ENCODE measurements around the gene HES1. TPM values are rescaled to one million over a fixed set of nuclear protein-coding genes. Genes with fewer than 3 reads are reported as not detected.

Gene HES1
- total and polyA plus RNA-seq, 9 of the 15 experiments (the other 6 are each of a cell fraction or from before 2014, with no cell fraction given): 3.4 to 37.0 (median 19.3) TPM

DNA sequence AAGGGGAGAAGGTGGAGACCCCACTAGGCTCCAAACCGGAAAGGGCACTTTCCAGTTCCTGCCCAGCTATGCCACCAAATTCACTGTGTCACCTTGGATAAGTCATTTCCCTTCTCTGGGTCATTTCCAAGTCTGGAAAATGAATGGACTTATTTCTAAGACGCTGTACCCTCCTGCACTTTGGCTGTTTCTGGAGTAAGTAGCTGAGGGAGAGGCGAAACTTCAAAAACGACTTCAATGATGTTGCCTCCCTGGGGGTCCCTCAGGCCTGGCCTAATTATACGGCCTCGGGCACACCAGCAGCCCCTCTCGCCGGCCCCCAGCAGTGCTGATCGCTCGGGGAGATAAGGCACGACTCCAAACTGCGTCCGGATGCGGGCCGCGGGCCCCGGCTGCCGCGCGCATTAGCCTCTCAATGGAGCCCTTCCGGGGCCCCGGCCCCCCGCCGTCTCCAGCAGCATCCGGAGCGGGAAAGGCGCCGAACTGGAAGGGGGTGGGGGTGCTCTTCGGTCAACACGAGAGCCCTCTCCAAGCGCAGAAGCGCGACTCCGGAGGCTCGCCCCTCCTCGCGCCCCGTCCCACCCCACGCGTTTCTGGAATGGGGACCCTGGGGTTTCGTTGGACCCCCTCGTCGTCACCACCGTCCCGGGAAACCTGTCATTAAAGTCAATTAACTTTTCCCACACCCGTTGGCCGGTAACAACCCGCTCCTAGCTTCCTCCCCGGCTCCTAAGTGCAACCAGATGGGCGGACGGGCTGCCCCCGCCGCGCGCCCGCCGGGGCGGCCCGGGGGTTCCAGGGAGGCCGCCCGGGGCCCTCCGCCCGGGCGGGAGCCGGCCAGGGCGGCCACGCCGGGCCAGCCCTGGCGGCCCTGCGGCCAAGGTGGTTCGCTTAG lies 4.8 kb downstream of the HES1 start (continued):
- TF ChIP-seq GTF2E2 (tag; IDR thresholded peaks at IDR 0.05) (peak; percentile 31), ZBTB8A (IDR thresholded peaks at IDR 0.05; ENCODE audit: partially characterized antibody) (no peak), PHF8 (IDR thresholded peaks at IDR 0.05; ENCODE audit: borderline replicate concordance, low read length) (no peak), POLR2AphosphoS5 (IDR thresholded peaks at IDR 0.05; ENCODE audit: control insufficient read depth, insufficient read depth, low read depth, low read length) (0 out of 2 replicates have a peak, but pooled peaks have one; percentile 0), RB1 (IDR thresholded peaks at IDR 0.05; ENCODE audit: low read depth) (peak; percentile 35), SIN3A (IDR thresholded peaks at IDR 0.05; ENCODE audit: borderline replicate concordance in 2 of 2, control insufficient read depth in 1 of 2, low read depth in 2 of 2, low read length in 2 of 2) (0 out of 4 replicates have a peak, but pooled peaks of 1 of the 2 experiments have one; percentile 23), RBBP5 (IDR thresholded peaks at IDR 0.05; ENCODE audit: borderline replicate concordance, insufficient read depth, low read length, poor library complexity, severe bottlenecking) (peak; percentile 65), FOXJ2 (tag; IDR thresholded peaks at IDR 0.05) (no peak), ZNF668 (CRISPR knock-in tag; IDR thresholded peaks at IDR 0.05) (no peak), ESRRA (IDR thresholded peaks at IDR 0.05; ENCODE audit: borderline replicate concordance, low read depth) (0 out of 2 replicates have a peak, but pooled peaks have one; percentile 14), ETV5 (CRISPR knock-in tag; IDR thresholded peaks at IDR 0.05; ENCODE audit: low read depth) (peak; percentile 97), SRSF1 (IDR thresholded peaks at IDR 0.05; ENCODE audit: low read depth, low read length) (no peak), PCBP1 (IDR thresholded peaks at IDR 0.05; ENCODE audit: low read depth, low read length, poor library complexity, severe bottlenecking) (peak; percentile 73), PHF21A (IDR thresholded peaks at IDR 0.05; ENCODE audit: borderline replicate concordance, low read depth) (peak; percentile 34; the same call in 1 of the 2 replicates), LARP7 (IDR thresholded peaks at IDR 0.05) (no peak), ZNF57 (CRISPR knock-in tag; IDR thresholded peaks at IDR 0.05) (no peak), STAG1 (CRISPR knock-in tag; IDR thresholded peaks at IDR 0.05; ENCODE audit: borderline replicate concordance) (peak; percentile 38; the same call in 1 of the 2 replicates), NR4A1 (CRISPR knock-in tag; IDR thresholded peaks at IDR 0.05) (no peak), NR4A1 (tag; IDR thresholded peaks at IDR 0.05) (0 out of 2 replicates have a peak, but pooled peaks have one; percentile 4)
- TF ChIP-seq, protein P1, sequence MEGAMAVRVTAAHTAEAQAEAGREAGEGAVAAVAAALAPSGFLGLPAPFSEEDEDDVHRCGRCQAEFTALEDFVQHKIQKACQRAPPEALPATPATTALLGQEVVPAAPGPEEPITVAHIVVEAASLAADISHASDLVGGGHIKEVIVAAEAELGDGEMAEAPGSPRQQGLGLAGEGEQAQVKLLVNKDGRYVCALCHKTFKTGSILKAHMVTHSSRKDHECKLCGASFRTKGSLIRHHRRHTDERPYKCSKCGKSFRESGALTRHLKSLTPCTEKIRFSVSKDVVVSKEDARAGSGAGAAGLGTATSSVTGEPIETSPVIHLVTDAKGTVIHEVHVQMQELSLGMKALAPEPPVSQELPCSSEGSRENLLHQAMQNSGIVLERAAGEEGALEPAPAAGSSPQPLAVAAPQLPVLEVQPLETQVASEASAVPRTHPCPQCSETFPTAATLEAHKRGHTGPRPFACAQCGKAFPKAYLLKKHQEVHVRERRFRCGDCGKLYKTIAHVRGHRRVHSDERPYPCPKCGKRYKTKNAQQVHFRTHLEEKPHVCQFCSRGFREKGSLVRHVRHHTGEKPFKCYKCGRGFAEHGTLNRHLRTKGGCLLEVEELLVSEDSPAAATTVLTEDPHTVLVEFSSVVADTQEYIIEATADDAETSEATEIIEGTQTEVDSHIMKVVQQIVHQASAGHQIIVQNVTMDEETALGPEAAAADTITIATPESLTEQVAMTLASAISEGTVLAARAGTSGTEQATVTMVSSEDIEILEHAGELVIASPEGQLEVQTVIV (CRISPR knock-in tag; IDR thresholded peaks at IDR 0.05; ENCODE audit: borderline replicate concordance): peak; percentile 67; the same call in 1 of the 2 replicates
- TF ChIP-seq, protein P2, sequence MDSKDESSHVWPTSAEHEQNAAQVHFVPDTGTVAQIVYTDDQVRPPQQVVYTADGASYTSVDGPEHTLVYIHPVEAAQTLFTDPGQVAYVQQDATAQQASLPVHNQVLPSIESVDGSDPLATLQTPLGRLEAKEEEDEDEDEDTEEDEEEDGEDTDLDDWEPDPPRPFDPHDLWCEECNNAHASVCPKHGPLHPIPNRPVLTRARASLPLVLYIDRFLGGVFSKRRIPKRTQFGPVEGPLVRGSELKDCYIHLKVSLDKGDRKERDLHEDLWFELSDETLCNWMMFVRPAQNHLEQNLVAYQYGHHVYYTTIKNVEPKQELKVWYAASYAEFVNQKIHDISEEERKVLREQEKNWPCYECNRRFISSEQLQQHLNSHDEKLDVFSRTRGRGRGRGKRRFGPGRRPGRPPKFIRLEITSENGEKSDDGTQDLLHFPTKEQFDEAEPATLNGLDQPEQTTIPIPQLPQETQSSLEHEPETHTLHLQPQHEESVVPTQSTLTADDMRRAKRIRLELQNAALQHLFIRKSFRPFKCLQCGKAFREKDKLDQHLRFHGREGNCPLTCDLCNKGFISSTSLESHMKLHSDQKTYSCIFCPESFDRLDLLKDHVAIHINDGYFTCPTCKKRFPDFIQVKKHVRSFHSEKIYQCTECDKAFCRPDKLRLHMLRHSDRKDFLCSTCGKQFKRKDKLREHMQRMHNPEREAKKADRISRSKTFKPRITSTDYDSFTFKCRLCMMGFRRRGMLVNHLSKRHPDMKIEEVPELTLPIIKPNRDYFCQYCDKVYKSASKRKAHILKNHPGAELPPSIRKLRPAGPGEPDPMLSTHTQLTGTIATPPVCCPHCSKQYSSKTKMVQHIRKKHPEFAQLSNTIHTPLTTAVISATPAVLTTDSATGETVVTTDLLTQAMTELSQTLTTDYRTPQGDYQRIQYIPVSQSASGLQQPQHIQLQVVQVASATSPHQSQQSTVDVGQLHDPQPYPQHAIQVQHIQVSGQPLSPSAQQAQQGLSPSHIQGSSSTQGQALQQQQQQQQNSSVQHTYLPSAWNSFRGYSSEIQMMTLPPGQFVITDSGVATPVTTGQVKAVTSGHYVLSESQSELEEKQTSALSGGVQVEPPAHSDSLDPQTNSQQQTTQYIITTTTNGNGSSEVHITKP (IDR thresholded peaks at IDR 0.05; ENCODE audit: partially characterized antibody): peak; percentile 11
